Measurements from ENCODE around the gene TMEM245.

- TF ChIP-seq EZH2 (IDR thresholded peaks at IDR 0.05; ENCODE audit: borderline replicate concordance, low read length): no peak
- no peak for TF ChIP-seq CTCF (IDR thresholded peaks at IDR 0.05; ENCODE audit: low read length)
Observed at GRCh38 chr9:109150925-109151545, 31.3 kb upstream of the TMEM245 start.

Data from OCI-LY1 (cell line).